Loucy (cell line): ENCODE measurements around the gene IGSF11.

Experiments
- EZH2phosphoT487 ChIP-seq: fragments of 200-600 bp; IDR thresholded peaks from 2 replicates; pipeline ENCODE4 v1.6.1; 2018; ENCODE audit warnings: antibody characterized with exemption, mild to moderate bottlenecking, moderate library complexity, borderline replicate concordance
- TF ChIP-seq, protein P1 (sequence below): fragments of 200-600 bp; sonication (generic); conservative IDR thresholded peaks from 2 replicates; pipeline ENCODE4 v1.5.1; 2014; ENCODE audit warnings: mild to moderate bottlenecking, antibody characterized with exemption, low read length

DNA sequence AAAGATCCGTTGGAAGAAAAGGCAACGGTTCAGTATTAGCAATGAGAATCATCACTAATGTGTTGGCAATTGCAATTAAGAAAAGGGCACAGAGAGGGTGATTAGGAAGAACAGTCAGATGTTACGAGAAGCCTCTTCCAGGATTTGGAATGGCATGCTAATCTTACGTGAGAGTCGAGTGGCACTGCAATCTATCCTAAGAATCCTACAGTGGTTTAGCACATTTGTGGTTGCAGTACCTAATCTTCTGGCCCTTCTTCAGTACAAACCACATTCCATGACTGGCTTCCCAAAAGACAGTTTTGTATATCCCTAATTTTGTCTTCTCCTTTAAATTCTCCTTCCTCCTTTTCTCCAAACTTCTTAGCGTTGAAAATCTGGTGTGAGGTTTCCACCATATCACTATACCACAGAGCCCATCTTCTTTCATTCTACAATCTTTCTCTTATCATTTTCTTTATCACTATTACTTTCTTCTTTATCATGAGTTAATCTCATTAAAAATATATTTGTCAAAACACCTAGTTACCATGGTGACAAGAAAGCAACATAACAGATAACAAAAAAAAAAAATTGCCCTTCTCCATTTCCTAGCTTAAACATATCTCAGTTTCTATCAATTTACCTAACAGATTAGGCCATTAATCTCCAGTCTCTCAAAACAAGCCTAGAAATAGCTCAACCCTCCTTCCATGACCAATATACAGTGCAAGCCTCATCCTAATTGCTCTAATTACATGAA, 60.1 kb downstream of the IGSF11 start:
- TF ChIP-seq, protein P1, sequence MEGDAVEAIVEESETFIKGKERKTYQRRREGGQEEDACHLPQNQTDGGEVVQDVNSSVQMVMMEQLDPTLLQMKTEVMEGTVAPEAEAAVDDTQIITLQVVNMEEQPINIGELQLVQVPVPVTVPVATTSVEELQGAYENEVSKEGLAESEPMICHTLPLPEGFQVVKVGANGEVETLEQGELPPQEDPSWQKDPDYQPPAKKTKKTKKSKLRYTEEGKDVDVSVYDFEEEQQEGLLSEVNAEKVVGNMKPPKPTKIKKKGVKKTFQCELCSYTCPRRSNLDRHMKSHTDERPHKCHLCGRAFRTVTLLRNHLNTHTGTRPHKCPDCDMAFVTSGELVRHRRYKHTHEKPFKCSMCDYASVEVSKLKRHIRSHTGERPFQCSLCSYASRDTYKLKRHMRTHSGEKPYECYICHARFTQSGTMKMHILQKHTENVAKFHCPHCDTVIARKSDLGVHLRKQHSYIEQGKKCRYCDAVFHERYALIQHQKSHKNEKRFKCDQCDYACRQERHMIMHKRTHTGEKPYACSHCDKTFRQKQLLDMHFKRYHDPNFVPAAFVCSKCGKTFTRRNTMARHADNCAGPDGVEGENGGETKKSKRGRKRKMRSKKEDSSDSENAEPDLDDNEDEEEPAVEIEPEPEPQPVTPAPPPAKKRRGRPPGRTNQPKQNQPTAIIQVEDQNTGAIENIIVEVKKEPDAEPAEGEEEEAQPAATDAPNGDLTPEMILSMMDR = no peak
- no peak for TF ChIP-seq EZH2phosphoT487
